GM19395 (cell line): ENCODE measurements around the gene CIROP.

Experiments
- ATAC-seq: cut with Tn5 transposase; IDR thresholded peaks from one replicate; pipeline ENCODE4 v1.9.1; 2021; ENCODE audit warnings: mild to moderate bottlenecking, moderate library complexity; ENCODE audit not compliant: unreplicated experiment

Gene CIROP

DNA sequence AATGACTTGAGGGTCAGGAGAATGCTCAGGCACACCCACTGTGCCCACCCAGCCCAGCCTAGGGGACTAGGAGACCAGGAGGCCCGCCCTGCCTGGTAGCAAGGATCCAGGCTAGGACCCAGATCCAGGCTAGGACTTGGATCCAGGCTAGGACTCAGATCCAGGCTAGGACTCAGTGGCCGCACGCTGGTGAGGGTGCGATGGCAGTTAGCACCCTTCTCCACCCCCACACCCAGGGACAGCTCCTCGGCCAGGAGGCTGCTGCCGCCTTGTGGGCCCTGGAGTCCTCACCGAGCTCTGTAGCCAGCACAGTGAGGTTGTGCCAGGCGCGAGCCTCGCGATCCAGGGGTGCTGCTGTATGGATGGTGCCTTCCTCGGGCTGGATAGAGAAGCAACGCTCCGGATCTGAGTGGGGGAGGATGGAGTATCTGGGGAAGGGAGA, 52.6 kb downstream of the CIROP start:
- ATAC-seq: no peak

DNA sequence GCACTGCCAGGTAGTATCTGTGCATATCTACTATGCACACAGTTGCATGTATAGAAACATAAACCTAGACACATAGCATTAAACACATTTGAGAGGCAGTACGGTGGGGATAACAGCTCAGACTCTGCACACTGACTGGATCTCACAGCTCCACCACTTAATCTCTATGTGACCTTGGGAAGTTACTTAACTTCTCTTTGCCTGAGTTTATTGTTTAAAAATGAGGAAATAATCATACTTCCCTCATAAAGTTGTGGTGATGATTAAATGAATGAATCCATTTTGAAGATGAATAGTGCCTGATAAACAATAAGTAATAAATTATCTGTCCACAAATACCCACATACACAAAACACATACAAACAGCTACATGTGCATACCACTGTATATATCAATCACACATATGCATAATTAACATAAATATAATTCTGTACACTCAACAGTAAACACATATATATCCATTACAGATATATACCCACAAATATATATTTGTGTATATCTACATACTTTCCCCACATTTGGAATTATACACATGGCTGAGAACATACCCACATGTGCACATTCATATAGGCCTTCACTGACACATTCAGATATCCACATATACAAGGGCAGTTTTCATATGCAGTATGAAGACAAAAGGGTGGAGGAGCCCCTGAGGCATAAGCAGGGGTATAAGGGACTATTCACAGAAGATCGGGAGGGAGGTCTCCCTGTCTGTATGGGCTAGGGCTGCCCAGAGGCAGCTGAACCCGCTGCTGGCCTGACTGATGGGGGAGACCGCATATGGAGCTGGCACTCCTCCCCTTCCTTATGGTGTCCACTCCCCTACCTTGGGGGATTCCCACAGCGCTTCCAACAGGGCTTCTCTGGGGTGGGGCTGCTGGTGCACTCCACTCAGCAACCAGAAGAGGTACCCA, 53.4 kb downstream of the CIROP start:
- ATAC-seq: no peak
